ENCODE data around the gene SMIM36.

GRCh38 chr17:55420776-55421178 is 90.5 kb downstream of the SMIM36 start:
- no peak for TF ChIP-seq POLR2A (IDR thresholded peaks at IDR 0.05; ENCODE audit: low read depth)
- TF ChIP-seq CTCF (IDR thresholded peaks at IDR 0.05): no peak
